ENCODE measurements around the gene NAP1L4.

The NAP1L4 gene

DNA sequence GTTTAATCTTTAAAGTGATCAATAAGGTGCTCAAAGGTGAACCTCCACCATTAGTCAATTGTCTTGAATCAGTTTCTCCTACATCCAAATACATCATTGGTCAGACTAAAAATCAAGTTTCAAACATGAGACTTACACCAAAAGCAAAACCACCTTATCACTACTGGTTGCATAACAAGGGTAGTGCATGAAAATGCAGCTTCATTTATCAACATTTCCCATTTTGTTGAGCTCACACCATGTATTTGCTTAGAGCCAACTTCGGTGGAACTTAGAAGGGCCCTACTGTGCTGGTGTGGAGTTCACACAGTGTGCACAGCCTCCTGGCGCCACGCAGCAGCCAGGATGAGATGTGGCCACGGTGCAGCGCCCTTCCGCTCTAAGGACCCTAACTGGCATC is 39.8 kb downstream of the NAP1L4 start:
- H3K27ac ChIP-seq (ENCODE audit: low read depth, low read length) = no peak overlapping the region
- no peak overlapping the region for H3K4me3 ChIP-seq (ENCODE audit: low read depth, low read length)
- peaks cover 16% of the 10 kb centered on the region; the same call in 1 of the 2 replicates for H3K4me1 ChIP-seq (ENCODE audit: control insufficient read depth, insufficient read depth, low read length)
- no peak overlapping the region for H3K9ac ChIP-seq (ENCODE audit: low read depth, low read length)
- peaks cover 94% of the 10 kb centered on the region for H3K36me3 ChIP-seq (ENCODE audit: control insufficient read depth, insufficient read depth, low read length)
- no peaks in the 10 kb centered on the region for H3K27me3 ChIP-seq (ENCODE audit: control insufficient read depth, insufficient read depth, low read length)
- no peaks in the 10 kb centered on the region for H3K9me3 ChIP-seq (ENCODE audit: control insufficient read depth, insufficient read depth, low read length)

GRCh38 chr11:2951231-2952110 is 40.7 kb downstream of the NAP1L4 start:
- no peaks in the 10 kb centered on the region for H3K27me3 ChIP-seq (ENCODE audit: control insufficient read depth, insufficient read depth, low read length)
- H3K36me3 ChIP-seq (ENCODE audit: control insufficient read depth, insufficient read depth, low read length) = peaks cover 92% of the 10 kb centered on the region
- H3K9ac ChIP-seq (ENCODE audit: low read depth, low read length) = no peak overlapping the region
- no peak overlapping the region for H3K27ac ChIP-seq (ENCODE audit: low read depth, low read length)
- H3K9me3 ChIP-seq (ENCODE audit: control insufficient read depth, insufficient read depth, low read length) = no peaks in the 10 kb centered on the region
- no peak overlapping the region for H3K4me3 ChIP-seq (ENCODE audit: low read depth, low read length)
- H3K4me1 ChIP-seq (ENCODE audit: control insufficient read depth, insufficient read depth, low read length) = peaks cover 21% of the 10 kb centered on the region

- Histone ChIP-seq H3K4me1 (ENCODE audit: control insufficient read depth, insufficient read depth, low read length) (peaks cover 24% of the 10 kb centered on the region), H3K27ac (ENCODE audit: low read depth, low read length) (no peak overlapping the region)
Observed at GRCh38 chr11:2950825-2951224, 41.3 kb downstream of the NAP1L4 start.

GRCh38 chr11:2949920-2950319 is 42.2 kb downstream of the NAP1L4 start:
- H3K36me3 ChIP-seq (ENCODE audit: control insufficient read depth, insufficient read depth, low read length) = peaks cover 80% of the 10 kb centered on the region

More at GRCh38 chr11:2950825-2951224, 41.3 kb downstream of the NAP1L4 start:
- no peak overlapping the region for H3K9ac ChIP-seq (ENCODE audit: low read depth, low read length)
- H3K4me3 ChIP-seq (ENCODE audit: low read depth, low read length) = no peak overlapping the region
- no peaks in the 10 kb centered on the region for H3K9me3 ChIP-seq (ENCODE audit: control insufficient read depth, insufficient read depth, low read length)
- peaks cover 86% of the 10 kb centered on the region for H3K36me3 ChIP-seq (ENCODE audit: control insufficient read depth, insufficient read depth, low read length)
- no peaks in the 10 kb centered on the region for H3K27me3 ChIP-seq (ENCODE audit: control insufficient read depth, insufficient read depth, low read length)

DNA sequence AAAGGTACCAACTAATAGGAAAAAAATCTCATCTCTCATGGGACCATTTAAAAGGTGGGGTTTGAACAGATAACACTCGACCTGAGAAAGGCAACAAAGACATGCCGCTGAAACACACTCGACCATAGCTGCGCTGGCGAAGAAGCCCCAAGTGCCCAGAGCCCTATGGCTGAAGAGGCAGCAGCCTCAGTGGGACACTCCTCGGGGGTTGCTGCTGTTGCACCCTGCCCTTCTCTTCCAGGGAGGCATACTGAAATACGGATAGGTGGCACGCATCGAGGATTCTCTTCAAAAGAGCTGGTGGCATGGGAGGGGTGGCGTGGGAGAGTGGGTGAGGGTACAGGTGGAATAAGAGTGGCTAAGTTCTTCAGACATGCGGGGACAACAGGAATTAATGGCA is 44.4 kb downstream of the NAP1L4 start:
- Histone ChIP-seq H3K36me3 (ENCODE audit: control insufficient read depth, insufficient read depth, low read length) (peaks cover 78% of the 10 kb centered on the region), H3K27ac (ENCODE audit: low read depth, low read length) (no peak overlapping the region), H3K9me3 (ENCODE audit: control insufficient read depth, insufficient read depth, low read length) (no peaks in the 10 kb centered on the region), H3K9ac (ENCODE audit: low read depth, low read length) (no peak overlapping the region), H3K27me3 (ENCODE audit: control insufficient read depth, insufficient read depth, low read length) (no peaks in the 10 kb centered on the region), H3K4me3 (ENCODE audit: low read depth, low read length) (no peak overlapping the region), H3K4me1 (ENCODE audit: control insufficient read depth, insufficient read depth, low read length) (peaks cover 37% of the 10 kb centered on the region)

More at GRCh38 chr11:2949920-2950319, 42.2 kb downstream of the NAP1L4 start:
- Histone ChIP-seq H3K4me1 (ENCODE audit: control insufficient read depth, insufficient read depth, low read length) (peaks cover 32% of the 10 kb centered on the region), H3K9me3 (ENCODE audit: control insufficient read depth, insufficient read depth, low read length) (no peaks in the 10 kb centered on the region), H3K27me3 (ENCODE audit: control insufficient read depth, insufficient read depth, low read length) (no peaks in the 10 kb centered on the region), H3K9ac (ENCODE audit: low read depth, low read length) (no peak overlapping the region), H3K4me3 (ENCODE audit: low read depth, low read length) (no peak overlapping the region), H3K27ac (ENCODE audit: low read depth, low read length) (no peak overlapping the region)

DNA sequence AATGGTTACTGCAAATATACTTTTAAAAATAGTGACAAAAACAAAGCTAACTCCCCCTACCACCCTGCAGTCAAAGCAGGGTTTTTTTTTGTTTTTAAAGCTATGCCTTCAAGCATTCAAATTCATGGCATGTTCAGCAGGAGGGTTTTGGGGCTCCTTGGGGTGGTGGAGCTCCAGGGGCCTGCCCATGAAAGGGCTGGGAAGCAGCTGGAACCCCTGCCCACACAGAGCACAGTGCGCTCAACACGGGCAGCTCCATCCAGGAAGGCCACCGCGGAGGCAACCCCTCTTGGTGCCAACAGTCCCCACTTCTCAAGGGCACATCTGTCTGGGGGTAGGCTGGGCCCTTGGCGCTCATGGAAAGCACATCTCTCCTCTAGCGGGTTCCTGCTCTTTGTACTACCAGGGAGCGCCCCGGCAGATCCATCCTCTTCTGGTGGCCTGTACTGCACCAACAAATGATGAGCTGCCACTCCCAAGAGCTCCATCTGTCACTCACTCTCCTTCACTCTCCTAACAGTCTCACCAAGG is 46.3 kb downstream of the NAP1L4 start:
- Histone ChIP-seq H3K36me3 (ENCODE audit: control insufficient read depth, insufficient read depth, low read length) (peaks cover 59% of the 10 kb centered on the region), H3K9ac (ENCODE audit: low read depth, low read length) (no peak overlapping the region), H3K9me3 (ENCODE audit: control insufficient read depth, insufficient read depth, low read length) (no peaks in the 10 kb centered on the region), H3K4me3 (ENCODE audit: low read depth, low read length) (no peak overlapping the region), H3K27me3 (ENCODE audit: control insufficient read depth, insufficient read depth, low read length) (no peaks in the 10 kb centered on the region), H3K27ac (ENCODE audit: low read depth, low read length) (peak overlapping the region; percentile 71), H3K4me1 (ENCODE audit: control insufficient read depth, insufficient read depth, low read length) (peaks cover 37% of the 10 kb centered on the region)

- Histone ChIP-seq H3K27ac (ENCODE audit: low read depth, low read length) (peak overlapping the region; percentile 71), H3K9ac (ENCODE audit: low read depth, low read length) (no peak overlapping the region), H3K4me3 (ENCODE audit: low read depth, low read length) (0 out of 2 replicates have a peak overlapping the region, but pooled peaks have one; percentile 16)
Observed at GRCh38 chr11:2945031-2945756, 46.9 kb downstream of the NAP1L4 start.

DNA sequence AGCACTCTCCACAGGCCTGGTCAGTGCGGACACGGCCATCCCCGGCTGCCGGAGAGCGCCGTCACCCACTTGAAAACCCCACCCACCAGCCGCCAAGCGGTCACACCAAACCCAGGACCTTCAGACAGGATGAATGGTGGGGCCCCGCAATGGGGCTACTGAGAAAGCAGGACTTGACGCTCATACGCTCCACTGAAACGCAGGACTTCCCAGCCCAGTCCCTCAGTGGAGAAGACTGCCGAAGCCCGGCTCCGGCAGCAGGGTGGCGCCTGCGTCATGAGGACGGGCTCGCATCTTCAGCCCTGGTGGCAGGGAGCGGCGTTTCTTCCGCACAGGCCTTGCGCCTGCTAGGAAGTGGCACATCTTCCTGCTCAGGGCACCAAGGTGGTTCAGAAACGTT is 47.6 kb downstream of the NAP1L4 start:
- Histone ChIP-seq H3K36me3 (ENCODE audit: control insufficient read depth, insufficient read depth, low read length) (peaks cover 46% of the 10 kb centered on the region), H3K27ac (ENCODE audit: low read depth, low read length) (no peak overlapping the region), H3K9ac (ENCODE audit: low read depth, low read length) (no peak overlapping the region), H3K9me3 (ENCODE audit: control insufficient read depth, insufficient read depth, low read length) (0 out of 2 replicates have a peak, but pooled peaks cover 3% of the 10 kb centered on the region), H3K27me3 (ENCODE audit: control insufficient read depth, insufficient read depth, low read length) (no peaks in the 10 kb centered on the region), H3K4me3 (ENCODE audit: low read depth, low read length) (no peak overlapping the region), H3K4me1 (ENCODE audit: control insufficient read depth, insufficient read depth, low read length) (peaks cover 37% of the 10 kb centered on the region)

More at GRCh38 chr11:2945031-2945756, 46.9 kb downstream of the NAP1L4 start:
- Histone ChIP-seq H3K4me1 (ENCODE audit: control insufficient read depth, insufficient read depth, low read length) (peaks cover 37% of the 10 kb centered on the region), H3K27me3 (ENCODE audit: control insufficient read depth, insufficient read depth, low read length) (no peaks in the 10 kb centered on the region), H3K36me3 (ENCODE audit: control insufficient read depth, insufficient read depth, low read length) (peaks cover 52% of the 10 kb centered on the region), H3K9me3 (ENCODE audit: control insufficient read depth, insufficient read depth, low read length) (no peaks in the 10 kb centered on the region)

DNA sequence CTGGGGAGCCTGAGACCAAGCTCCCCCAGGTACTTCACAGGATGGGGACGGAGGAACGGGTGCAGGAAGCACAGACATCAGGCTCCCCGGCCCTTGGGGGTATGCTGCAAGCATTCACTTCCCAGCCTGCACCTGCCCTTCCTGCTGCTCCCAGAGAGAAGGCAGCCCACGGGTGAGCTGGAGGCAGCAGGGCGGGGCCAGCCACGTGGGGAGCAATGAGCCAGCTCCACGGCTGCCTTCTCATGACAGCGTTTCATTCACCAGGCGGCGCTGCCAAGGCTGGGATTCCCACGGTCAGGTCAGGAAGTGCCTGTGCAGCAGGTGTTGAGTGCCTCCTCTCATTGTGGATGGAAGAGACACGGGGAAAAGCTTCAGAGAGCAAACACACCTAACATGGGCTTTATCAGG is 48.4 kb downstream of the NAP1L4 start:
- Histone ChIP-seq H3K4me3 (ENCODE audit: low read depth, low read length) (no peak overlapping the region), H3K9me3 (ENCODE audit: control insufficient read depth, insufficient read depth, low read length) (peaks cover 10% of the 10 kb centered on the region), H3K27ac (ENCODE audit: low read depth, low read length) (no peak overlapping the region), H3K36me3 (ENCODE audit: control insufficient read depth, insufficient read depth, low read length) (peaks cover 38% of the 10 kb centered on the region), H3K4me1 (ENCODE audit: control insufficient read depth, insufficient read depth, low read length) (peaks cover 37% of the 10 kb centered on the region), H3K9ac (ENCODE audit: low read depth, low read length) (no peak overlapping the region), H3K27me3 (ENCODE audit: control insufficient read depth, insufficient read depth, low read length) (no peaks in the 10 kb centered on the region)

- H3K4me3 ChIP-seq (ENCODE audit: low read depth, low read length) = no peak overlapping the region
- peaks cover 35% of the 10 kb centered on the region for H3K4me1 ChIP-seq (ENCODE audit: control insufficient read depth, insufficient read depth, low read length)
- peaks cover 15% of the 10 kb centered on the region for H3K9me3 ChIP-seq (ENCODE audit: control insufficient read depth, insufficient read depth, low read length)
- H3K36me3 ChIP-seq (ENCODE audit: control insufficient read depth, insufficient read depth, low read length) = peaks cover 31% of the 10 kb centered on the region
- H3K27ac ChIP-seq (ENCODE audit: low read depth, low read length) = no peak overlapping the region
- no peaks in the 10 kb centered on the region for H3K27me3 ChIP-seq (ENCODE audit: control insufficient read depth, insufficient read depth, low read length)
- no peak overlapping the region for H3K9ac ChIP-seq (ENCODE audit: low read depth, low read length)
Observed at GRCh38 chr11:2942872-2943710, 49.0 kb downstream of the NAP1L4 start.

Data from HUES48 (cell line).